Esophagus squamous epithelium (tissue), 5 donors: ENCODE data around the gene PRIM2. TPM values are rescaled to one million over a fixed set of nuclear protein-coding genes. Genes with fewer than 3 reads are reported as not detected.
A peak's percentile ranks its signal among the peaks of the same experiment; 100 is the strongest.
"Not testable (repeated sequence)": the region's sequence is repeated elsewhere in the genome, so short reads cannot be mapped to it uniquely, and the experiment has no call there.

Experiments
- DNase-seq: peaks from one replicate; lab custom pipeline; 2025; lab: John Stamatoyannopoulos, UW
- H3K27ac ChIP-seq, 4 donors: fragments of 200-600 bp; sonication (generic); one replicate each; pipeline ENCODE4 v1.5.1; 2016 to 2019; ENCODE audit warnings: mild to moderate bottlenecking in 1 of 4
- H3K27me3 ChIP-seq, 4 donors: fragments of 200-600 bp; sonication (generic); 1 replicate in 3 of 4; 2 replicates in 1 of 4; pipeline versions ENCODE4 v1.5.1 to v1.6.0; 2017 to 2021; ENCODE audit warnings: antibody characterized with exemption in 1 of 4
- H3K36me3 ChIP-seq, 3 donors: fragments of 200-600 bp; sonication (generic); one replicate each; pipeline ENCODE4 v1.5.1; 2016 to 2019
- H3K4me1 ChIP-seq, 3 donors: fragments of 200-600 bp; sonication (generic); one replicate each; pipeline ENCODE4 v1.5.1; 2017 to 2019
- H3K4me3 ChIP-seq, 4 donors: fragments of 200-600 bp; sonication (generic); 1 replicate in 3 of 4; 2 replicates in 1 of 4; pipeline ENCODE4 v1.5.1; 2016 to 2019; ENCODE audit warnings: mild to moderate bottlenecking in 2 of 4, moderate library complexity in 1 of 4
- H3K9me3 ChIP-seq, 3 donors: fragments of 200-600 bp; sonication (generic); one replicate each; pipeline ENCODE4 v1.5.1; 2016 to 2019
- POLR2A ChIP-seq, 4 donors: fragments of 450-650 bp; IDR thresholded peaks; one replicate each; pipeline ENCODE4 v1.6.1; 2017; ENCODE audit warnings: antibody characterized with exemption in 4 of 4, mild to moderate bottlenecking in 4 of 4, moderate library complexity in 3 of 4
- WGBS, 2 donors: methylation state at CpG; one replicate each; pipeline ENCODE4 v1.1.5; 2018; 5-methylcytosine and 5-hydroxymethylcytosine counted together
- intact Hi-C: fragments of 100-400 bp; cut with DNase I; formaldehyde crosslinking; loops from one replicate; pipeline ENCODE4 v1.15.0; 2022
- total RNA-seq, 4 donors: library from RNA; depleted of rRNA; stranded (reverse); fragments of >200 nt; gene quantifications; one replicate each; pipeline ENCODE4 v1.1.0, GENCODE V29; 2016
- TF ChIP-seq, protein P1 (sequence below), 6 experiments: fragments of 450-650 bp in 4 of 6; fragments of 200-600 bp in 2 of 6; sonication (generic) in 2 of 6; IDR thresholded peaks; one replicate each; pipeline ENCODE4 v1.5.1; 2016 to 2019; ENCODE audit warnings: antibody characterized with exemption in 6 of 6, mild to moderate bottlenecking in 4 of 6, moderate library complexity in 4 of 6
- donor health status: DM: yes; HTN: yes; CAD: no.

Gene PRIM2
- total RNA-seq, 4 donors from 2014 or later: 4.1 to 10.9 (median 9.8) TPM

DNA sequence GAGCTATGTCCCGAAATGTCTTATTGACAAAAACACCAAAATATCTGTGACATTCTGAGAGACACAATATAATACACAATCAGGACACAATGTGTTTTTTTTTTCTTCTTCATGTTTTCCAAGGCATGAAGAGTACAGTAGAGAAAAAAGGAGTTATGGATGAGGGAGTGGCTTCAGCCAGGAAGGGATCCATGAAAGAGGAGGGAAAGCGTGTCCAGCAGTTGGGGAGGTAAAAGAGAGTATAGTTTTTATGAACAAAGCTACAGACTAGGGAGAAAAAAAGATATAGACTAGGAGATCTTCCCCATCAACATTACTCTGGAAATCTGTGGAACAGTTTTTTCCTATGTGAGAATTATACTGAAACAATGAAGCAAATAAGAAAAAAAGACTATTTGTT, 38.9 kb upstream of the PRIM2 start:
- Histone ChIP-seq H3K36me3 (no peaks in the 10 kb centered on the region), H3K9me3 (no peaks in the 10 kb centered on the region), H3K27ac (no peak overlapping the region), H3K4me1 (peaks cover 0 to 9% (median 0%) of the 10 kb centered on the region in 3 donors), H3K4me3 (no peak overlapping the region), H3K27me3 (peaks cover 0 to 35% (median 0%) of the 10 kb centered on the region in 4 donors)
- intact Hi-C loops: no loop called here
- 80 to 92% methylated on average over 2 of the region's 2 CpGs for WGBS, 2 donors
- DNase-seq: no peak
- TF ChIP-seq, protein P1, sequence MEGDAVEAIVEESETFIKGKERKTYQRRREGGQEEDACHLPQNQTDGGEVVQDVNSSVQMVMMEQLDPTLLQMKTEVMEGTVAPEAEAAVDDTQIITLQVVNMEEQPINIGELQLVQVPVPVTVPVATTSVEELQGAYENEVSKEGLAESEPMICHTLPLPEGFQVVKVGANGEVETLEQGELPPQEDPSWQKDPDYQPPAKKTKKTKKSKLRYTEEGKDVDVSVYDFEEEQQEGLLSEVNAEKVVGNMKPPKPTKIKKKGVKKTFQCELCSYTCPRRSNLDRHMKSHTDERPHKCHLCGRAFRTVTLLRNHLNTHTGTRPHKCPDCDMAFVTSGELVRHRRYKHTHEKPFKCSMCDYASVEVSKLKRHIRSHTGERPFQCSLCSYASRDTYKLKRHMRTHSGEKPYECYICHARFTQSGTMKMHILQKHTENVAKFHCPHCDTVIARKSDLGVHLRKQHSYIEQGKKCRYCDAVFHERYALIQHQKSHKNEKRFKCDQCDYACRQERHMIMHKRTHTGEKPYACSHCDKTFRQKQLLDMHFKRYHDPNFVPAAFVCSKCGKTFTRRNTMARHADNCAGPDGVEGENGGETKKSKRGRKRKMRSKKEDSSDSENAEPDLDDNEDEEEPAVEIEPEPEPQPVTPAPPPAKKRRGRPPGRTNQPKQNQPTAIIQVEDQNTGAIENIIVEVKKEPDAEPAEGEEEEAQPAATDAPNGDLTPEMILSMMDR (IDR thresholded peaks at IDR 0.05): no peak
- TF ChIP-seq POLR2A (IDR thresholded peaks at IDR 0.05): no peak

DNA sequence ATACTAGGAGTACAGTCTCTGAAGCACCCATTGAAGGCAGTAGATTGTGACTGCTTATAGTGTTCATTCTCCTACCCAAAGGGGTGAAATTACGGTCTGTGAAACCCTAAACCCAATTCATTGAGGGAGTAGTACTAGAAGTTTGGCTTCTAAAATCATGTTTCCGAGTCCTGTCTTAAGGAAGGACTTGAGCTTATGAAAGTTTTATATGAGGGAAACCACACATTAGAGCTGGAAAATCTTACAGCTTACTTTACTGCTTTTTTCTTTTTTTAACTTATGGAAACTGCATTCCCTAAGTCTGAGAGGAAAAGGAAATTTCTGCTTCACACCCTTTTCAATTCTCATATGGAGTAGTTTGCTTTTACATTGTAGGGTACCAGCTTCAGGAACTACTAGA, 38.4 kb upstream of the PRIM2 start:
- Histone ChIP-seq H3K4me3 (no peak overlapping the region), H3K36me3 (no peaks in the 10 kb centered on the region), H3K9me3 (no peaks in the 10 kb centered on the region), H3K4me1 (peaks cover 0 to 12% (median 2%) of the 10 kb centered on the region in 3 donors), H3K27ac (no peak overlapping the region), H3K27me3 (peaks cover 0 to 33% (median 0%) of the 10 kb centered on the region in 4 donors)
- TF ChIP-seq, protein P1 (IDR thresholded peaks at IDR 0.05): no peak
- TF ChIP-seq POLR2A (IDR thresholded peaks at IDR 0.05): no peak
- intact Hi-C loops: no loop called here
- DNase-seq: no peak
- 80 to 92% methylated on average over 2 of the region's 2 CpGs for WGBS, 2 donors

DNA sequence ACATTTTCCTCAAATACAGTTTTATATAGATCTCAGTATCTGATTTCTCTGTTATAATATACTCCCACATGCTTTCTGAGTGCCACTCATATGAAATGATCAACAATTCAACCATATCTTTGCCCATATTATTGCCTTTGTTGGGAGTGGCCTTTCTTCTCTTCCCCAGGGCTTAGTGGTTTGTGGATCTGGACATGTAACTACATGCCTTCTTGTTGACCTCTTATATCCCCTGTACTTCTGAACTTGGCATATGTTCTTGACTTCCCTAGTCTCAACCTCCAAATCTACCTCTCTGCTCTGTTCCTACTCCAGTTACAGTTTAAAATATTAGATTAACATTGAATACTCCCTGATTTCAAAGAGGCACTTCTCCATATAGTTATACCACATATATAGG, 34.3 kb upstream of the PRIM2 start:
- no peaks in the 10 kb centered on the region for H3K36me3 ChIP-seq
- intact Hi-C loops: no loop called here
- H3K4me1 ChIP-seq: peaks cover 3 to 23% (median 7%) of the 10 kb centered on the region in 3 donors
- DNase-seq: no peak
- no peak for TF ChIP-seq POLR2A (IDR thresholded peaks at IDR 0.05)
- TF ChIP-seq, protein P1 (IDR thresholded peaks at IDR 0.05): no peak
- no peaks in the 10 kb centered on the region for H3K9me3 ChIP-seq
- no peak overlapping the region for H3K27ac ChIP-seq
- H3K4me3 ChIP-seq: no peak overlapping the region
- H3K27me3 ChIP-seq: peaks cover 0 to 9% (median 0%) of the 10 kb centered on the region in 4 donors

DNA sequence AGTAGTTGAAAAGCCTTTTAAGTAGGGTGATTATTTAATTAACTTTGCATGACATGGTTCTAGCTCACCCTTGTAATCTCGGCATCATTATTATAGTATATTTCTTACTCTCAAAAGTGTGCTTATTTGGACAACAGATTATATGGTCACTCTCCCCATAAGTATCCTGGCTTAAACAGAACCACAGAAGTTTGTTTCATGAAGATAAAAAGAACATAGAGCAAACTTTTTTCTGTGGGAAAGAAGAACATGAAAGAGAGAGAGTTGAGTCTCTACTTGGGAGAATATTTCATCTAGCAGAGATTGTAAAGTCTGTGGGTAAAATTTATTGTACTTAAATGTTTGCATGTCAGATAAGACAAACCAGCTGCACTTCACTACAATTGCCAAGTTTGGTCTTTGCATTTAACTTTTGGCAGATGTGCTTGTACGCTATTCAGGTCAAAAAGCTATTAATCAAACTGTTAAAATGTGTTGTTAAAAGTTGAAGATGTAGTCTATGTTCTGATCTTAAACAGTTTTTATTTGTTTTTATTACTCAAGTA, 33.4 kb upstream of the PRIM2 start:
- TF ChIP-seq POLR2A (IDR thresholded peaks at IDR 0.05): no peak
- TF ChIP-seq, protein P1 (IDR thresholded peaks at IDR 0.05): no peak
- DNase-seq: no peak
- intact Hi-C loops: no loop called here

DNA sequence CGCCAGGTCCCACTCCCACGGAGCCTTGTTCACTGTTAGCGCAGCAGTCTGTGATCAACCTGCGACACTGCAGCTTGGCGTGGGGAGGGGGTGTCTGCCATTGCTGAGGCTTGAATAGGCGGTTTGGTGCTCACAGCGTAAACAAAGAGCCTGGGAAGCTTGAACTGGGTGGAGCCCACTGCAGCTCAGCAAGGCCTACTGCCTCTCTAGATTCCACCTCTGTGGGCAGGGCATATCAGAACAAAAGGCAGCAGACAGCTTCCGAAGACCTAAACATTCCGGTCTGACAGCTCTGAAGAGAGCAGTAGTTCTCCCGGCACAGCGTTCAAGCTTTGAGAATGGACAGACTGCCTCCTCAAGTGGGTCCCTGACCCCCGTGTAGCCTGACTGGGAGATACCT, 29.3 kb upstream of the PRIM2 start:
- DNase-seq, H3K9me3 ChIP-seq, H3K36me3 ChIP-seq, H3K27me3 ChIP-seq, intact Hi-C loops: not testable (repeated sequence)
- Histone ChIP-seq H3K4me1 (peaks cover 3 to 27% (median 7%) of the 10 kb centered on the region in 3 donors), H3K4me3 (peak overlapping the region in 3 of 4 donors; percentile 18 to 31 (median 28)), H3K27ac (peak overlapping the region; percentile 44 to 76 (median 67))
- 59% methylated on average over 3 of the region's 12 CpGs; no CpG with 5 or more reads in 1 of the 2 donors for WGBS, 2 donors

More for the DNA sequence above, 33.4 kb upstream of the PRIM2 start:
- Histone ChIP-seq H3K27me3 (peaks cover 0 to 8% (median 0%) of the 10 kb centered on the region in 4 donors), H3K9me3 (no peaks in the 10 kb centered on the region), H3K27ac (no peak overlapping the region), H3K36me3 (no peaks in the 10 kb centered on the region), H3K4me3 (no peak overlapping the region), H3K4me1 (peaks cover 3 to 31% (median 7%) of the 10 kb centered on the region in 3 donors)
- 45 to 57% methylated on average over 2 of the region's 2 CpGs for WGBS, 2 donors

DNA sequence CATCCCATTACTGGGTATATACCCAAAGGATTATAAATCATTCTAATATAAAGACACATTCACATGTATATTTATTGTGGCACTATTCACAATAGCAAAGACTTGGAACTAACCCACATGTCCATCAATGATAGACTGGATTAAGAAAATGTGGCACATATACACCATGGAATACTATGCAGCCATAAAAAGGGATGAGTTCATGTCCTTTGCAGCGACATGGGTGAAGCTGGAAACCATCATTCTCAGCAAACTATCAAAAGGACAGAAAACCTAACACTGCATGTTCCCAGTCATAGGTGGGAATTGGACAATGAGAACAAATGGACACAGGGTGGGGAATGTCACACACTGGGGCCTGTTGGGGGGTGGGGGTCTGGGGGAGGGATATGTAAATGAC, 24.0 kb upstream of the PRIM2 start:
- intact Hi-C loops, H3K9me3 ChIP-seq, DNase-seq, H3K36me3 ChIP-seq, H3K27me3 ChIP-seq, H3K27ac ChIP-seq, H3K4me3 ChIP-seq, H3K4me1 ChIP-seq: not testable (repeated sequence)
- 70 to 78% methylated on average over 1 of the region's 1 CpG for WGBS, 2 donors
